ENCODE data around the gene KLF15. TPM values are rescaled to one million over a fixed set of nuclear protein-coding genes. Genes with fewer than 3 reads are reported as not detected.

The KLF15 gene
- total RNA-seq, 1 experiment from 2014 or later, result not detected

DNA sequence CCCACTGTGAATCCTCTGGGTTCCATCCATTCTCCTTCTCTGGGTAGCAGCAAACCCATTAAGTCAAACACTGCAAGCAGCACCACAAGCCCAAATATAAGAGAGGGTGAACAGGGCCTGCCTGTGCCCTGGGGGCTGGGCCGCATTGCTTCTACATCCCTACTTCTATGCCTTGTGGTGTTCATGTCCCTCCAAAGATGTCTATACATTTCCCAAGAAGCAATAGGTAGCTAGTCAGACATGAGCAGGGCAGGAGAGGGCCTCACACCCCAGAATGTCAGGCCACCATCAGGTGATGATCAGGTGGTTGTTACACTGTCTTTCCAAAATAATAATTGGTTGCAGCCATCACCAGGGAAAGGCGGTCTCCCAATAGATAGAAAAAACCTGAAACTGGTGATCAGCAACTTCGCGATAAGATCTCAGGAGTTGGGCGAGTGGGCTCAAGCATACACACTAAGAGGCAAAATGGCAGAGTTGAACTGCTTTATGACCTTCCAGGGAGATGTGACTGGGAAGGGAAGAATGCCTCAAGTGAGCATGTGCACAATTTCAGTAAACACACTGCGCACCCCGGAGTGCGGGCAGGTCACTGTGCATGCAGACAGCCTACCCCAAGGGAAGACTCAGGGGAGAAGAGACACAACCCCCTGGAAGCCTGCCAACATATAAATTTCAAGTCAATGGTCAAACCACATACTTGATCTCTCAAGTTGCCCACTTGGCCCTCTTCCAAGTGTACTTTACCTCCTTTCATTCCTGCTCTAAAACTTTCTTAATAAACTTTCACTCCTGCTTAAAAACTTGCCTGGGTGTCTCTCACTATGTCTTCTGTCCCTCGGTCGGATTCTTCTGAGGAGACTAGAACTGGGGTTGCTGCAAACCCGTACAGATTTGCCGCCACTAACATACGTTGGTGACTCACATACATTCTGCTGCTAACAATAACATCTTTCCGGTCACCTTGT, 39.9 kb downstream of the KLF15 start:
- Histone ChIP-seq H3K9me3 (ENCODE audit: low read length) (no peaks in the 10 kb centered on the region), H2AFZ (ENCODE audit: low read length) (no peak overlapping the region), H3K4me1 (ENCODE audit: insufficient read depth, low read length) (no peaks in the 10 kb centered on the region), H3K36me3 (ENCODE audit: low read depth, low read length) (no peaks in the 10 kb centered on the region), H3K27ac (ENCODE audit: low read length) (no peak overlapping the region), H4K20me1 (ENCODE audit: low read length) (no peaks in the 10 kb centered on the region), H3K9ac (ENCODE audit: low read length) (no peak overlapping the region), H3K79me2 (ENCODE audit: low read length) (no peaks in the 10 kb centered on the region), H3K27me3 (ENCODE audit: low read length) (peaks cover 15% of the 10 kb centered on the region), H3K4me3 (ENCODE audit: low read length) (no peak overlapping the region), H3F3A (ENCODE audit: low read length, unreplicated experiment) (no peaks in the 10 kb centered on the region), H3K9me2 (replicated peaks; ENCODE audit: low read length) (no peaks in the 10 kb centered on the region), H3K4me2 (ENCODE audit: low read length) (no peak overlapping the region)
- no peak for ATAC-seq
- ChIA-PET POLR2A (ENCODE audit: unreplicated experiment) (no interaction called here), CTCF (no interaction called here)
- BruUV-seq (replicated peaks), result no TSS peak
- TF ChIP-seq EZH2 (IDR thresholded peaks at IDR 0.05; ENCODE audit: low read length, unreplicated experiment) (no peak), EZH2phosphoT487 (IDR thresholded peaks at IDR 0.05; ENCODE audit: borderline replicate concordance, low read length) (no peak)
- TF ChIP-seq, protein P1, sequence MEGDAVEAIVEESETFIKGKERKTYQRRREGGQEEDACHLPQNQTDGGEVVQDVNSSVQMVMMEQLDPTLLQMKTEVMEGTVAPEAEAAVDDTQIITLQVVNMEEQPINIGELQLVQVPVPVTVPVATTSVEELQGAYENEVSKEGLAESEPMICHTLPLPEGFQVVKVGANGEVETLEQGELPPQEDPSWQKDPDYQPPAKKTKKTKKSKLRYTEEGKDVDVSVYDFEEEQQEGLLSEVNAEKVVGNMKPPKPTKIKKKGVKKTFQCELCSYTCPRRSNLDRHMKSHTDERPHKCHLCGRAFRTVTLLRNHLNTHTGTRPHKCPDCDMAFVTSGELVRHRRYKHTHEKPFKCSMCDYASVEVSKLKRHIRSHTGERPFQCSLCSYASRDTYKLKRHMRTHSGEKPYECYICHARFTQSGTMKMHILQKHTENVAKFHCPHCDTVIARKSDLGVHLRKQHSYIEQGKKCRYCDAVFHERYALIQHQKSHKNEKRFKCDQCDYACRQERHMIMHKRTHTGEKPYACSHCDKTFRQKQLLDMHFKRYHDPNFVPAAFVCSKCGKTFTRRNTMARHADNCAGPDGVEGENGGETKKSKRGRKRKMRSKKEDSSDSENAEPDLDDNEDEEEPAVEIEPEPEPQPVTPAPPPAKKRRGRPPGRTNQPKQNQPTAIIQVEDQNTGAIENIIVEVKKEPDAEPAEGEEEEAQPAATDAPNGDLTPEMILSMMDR (conservative IDR thresholded peaks at IDR 0.05; ENCODE audit: low read depth, low read length), result no peak
- intact Hi-C loops (cut with micrococcal nuclease), result no loop called here
- no peak for DNase-seq

DNA sequence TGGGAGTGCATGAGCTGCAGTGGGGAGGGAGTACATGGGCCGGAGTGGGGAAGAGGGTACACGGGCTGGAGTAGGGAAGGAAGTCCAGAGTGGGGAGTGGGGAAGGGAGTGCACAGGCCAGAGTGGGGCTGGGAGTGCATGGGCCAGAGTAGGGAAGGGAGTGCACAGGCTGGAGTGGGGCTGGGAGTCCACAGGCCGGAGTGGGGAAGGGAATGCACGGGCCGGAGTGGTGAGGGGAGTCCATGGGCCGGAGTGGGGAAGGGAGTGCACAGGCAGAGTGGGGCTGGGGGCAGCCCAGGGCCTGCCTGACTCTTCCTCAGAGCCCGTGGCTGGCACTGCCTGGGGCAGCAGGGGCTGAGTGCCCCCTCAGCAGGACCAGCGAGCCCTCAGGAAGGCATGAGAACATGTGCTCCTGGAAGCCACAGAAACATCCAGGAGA, 40.7 kb downstream of the KLF15 start:
- intact Hi-C loops (cut with micrococcal nuclease), result no loop called here
- no peak overlapping the region for H3K27ac ChIP-seq (ENCODE audit: low read length)
- no peaks in the 10 kb centered on the region for H3K79me2 ChIP-seq (ENCODE audit: low read length)
- BruUV-seq (replicated peaks), result no TSS peak
- H3K4me1 ChIP-seq (ENCODE audit: insufficient read depth, low read length), result no peaks in the 10 kb centered on the region
- H3K9me3 ChIP-seq (ENCODE audit: low read length), result no peaks in the 10 kb centered on the region
- H3K9ac ChIP-seq (ENCODE audit: low read length), result no peak overlapping the region
- CTCF ChIA-PET, result no interaction called here
- peaks cover 15% of the 10 kb centered on the region for H3K27me3 ChIP-seq (ENCODE audit: low read length)
- H3K36me3 ChIP-seq (ENCODE audit: low read depth, low read length), result no peaks in the 10 kb centered on the region
- POLR2A ChIA-PET (ENCODE audit: unreplicated experiment), result no interaction called here
- no peak overlapping the region for H3K4me3 ChIP-seq (ENCODE audit: low read length)
- TF ChIP-seq, protein P1 (conservative IDR thresholded peaks at IDR 0.05; ENCODE audit: low read depth, low read length), result no peak
- TF ChIP-seq EZH2phosphoT487 (IDR thresholded peaks at IDR 0.05; ENCODE audit: borderline replicate concordance, low read length) (no peak), EZH2 (IDR thresholded peaks at IDR 0.05; ENCODE audit: low read length, unreplicated experiment) (no peak)
- H3K9me2 ChIP-seq (replicated peaks; ENCODE audit: low read length), result no peaks in the 10 kb centered on the region
- H4K20me1 ChIP-seq (ENCODE audit: low read length), result no peaks in the 10 kb centered on the region
- H3F3A ChIP-seq (ENCODE audit: low read length, unreplicated experiment), result no peaks in the 10 kb centered on the region
- ATAC-seq, result no peak
- no peak overlapping the region for H3K4me2 ChIP-seq (ENCODE audit: low read length)
- DNase-seq, result no peak
- no peak overlapping the region for H2AFZ ChIP-seq (ENCODE audit: low read length)

DNA sequence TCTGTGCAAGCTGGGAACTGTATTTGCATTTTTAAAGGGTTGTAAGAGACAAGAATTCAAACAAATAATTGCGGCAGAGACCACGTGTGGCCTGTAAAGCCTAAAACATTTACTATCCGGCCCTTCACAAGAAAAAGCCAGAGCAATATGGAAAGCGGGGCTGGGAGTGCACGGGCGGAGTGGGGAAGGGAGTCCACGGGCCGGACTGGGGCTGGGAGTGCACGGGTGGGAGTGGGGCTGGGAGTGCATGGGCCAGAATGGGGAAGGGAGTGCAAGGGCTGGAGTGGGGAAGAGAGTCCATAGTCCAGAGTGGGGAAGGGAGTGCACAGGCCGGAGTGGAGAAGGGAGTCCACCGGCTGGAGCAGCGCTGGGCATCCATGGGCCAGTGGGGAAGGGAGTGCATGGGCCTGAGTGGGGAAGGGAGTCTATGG, 41.2 kb downstream of the KLF15 start:
- ATAC-seq (no peak), DNase-seq (no peak)
- H3K4me2 ChIP-seq (ENCODE audit: low read length), result no peak overlapping the region
- H3F3A ChIP-seq (ENCODE audit: low read length, unreplicated experiment), result no peaks in the 10 kb centered on the region
- intact Hi-C loops (cut with micrococcal nuclease), result no loop called here
- CTCF ChIA-PET, result no interaction called here
- no peaks in the 10 kb centered on the region for H4K20me1 ChIP-seq (ENCODE audit: low read length)
- H3K9ac ChIP-seq (ENCODE audit: low read length), result no peak overlapping the region
- H3K9me2 ChIP-seq (replicated peaks; ENCODE audit: low read length), result no peaks in the 10 kb centered on the region
- peaks cover 15% of the 10 kb centered on the region for H3K27me3 ChIP-seq (ENCODE audit: low read length)
- H3K4me3 ChIP-seq (ENCODE audit: low read length), result no peak overlapping the region
- no peaks in the 10 kb centered on the region for H3K36me3 ChIP-seq (ENCODE audit: low read depth, low read length)
- no peaks in the 10 kb centered on the region for H3K9me3 ChIP-seq (ENCODE audit: low read length)
- H3K27ac ChIP-seq (ENCODE audit: low read length), result no peak overlapping the region
- H3K4me1 ChIP-seq (ENCODE audit: insufficient read depth, low read length), result no peaks in the 10 kb centered on the region
- no peaks in the 10 kb centered on the region for H3K79me2 ChIP-seq (ENCODE audit: low read length)
- no peak overlapping the region for H2AFZ ChIP-seq (ENCODE audit: low read length)
- TF ChIP-seq EZH2 (IDR thresholded peaks at IDR 0.05; ENCODE audit: low read length, unreplicated experiment) (no peak), EZH2phosphoT487 (IDR thresholded peaks at IDR 0.05; ENCODE audit: borderline replicate concordance, low read length) (no peak)
- TF ChIP-seq, protein P1 (conservative IDR thresholded peaks at IDR 0.05; ENCODE audit: low read depth, low read length), result no peak
- BruUV-seq (replicated peaks), result no TSS peak
- POLR2A ChIA-PET (ENCODE audit: unreplicated experiment), result no interaction called here

Measured in PC-3 (cell line).